HFF-Myc (cell line): ENCODE data around the gene ATP6V1G3.

Experiments used
- DNase-seq: peaks from one replicate; pipeline ENCODE4 v3.0.0-alpha.2; 2011; ENCODE audit warnings: low read depth; ENCODE audit errors: extremely low read depth
- H3K4me3 ChIP-seq: replicated peaks from 2 replicates; pipeline ENCODE4 v1.5.1; 2011; ENCODE audit warnings: low read depth, mild to moderate bottlenecking, control low read depth, low read length
- CTCF ChIP-seq: IDR thresholded peaks from 2 replicates; pipeline ENCODE4 v1.5.1; 2012; ENCODE audit warnings: mild to moderate bottlenecking, low read depth, low read length, control low read depth; ENCODE audit errors: missing control alignments

Gene ATP6V1G3

DNA sequence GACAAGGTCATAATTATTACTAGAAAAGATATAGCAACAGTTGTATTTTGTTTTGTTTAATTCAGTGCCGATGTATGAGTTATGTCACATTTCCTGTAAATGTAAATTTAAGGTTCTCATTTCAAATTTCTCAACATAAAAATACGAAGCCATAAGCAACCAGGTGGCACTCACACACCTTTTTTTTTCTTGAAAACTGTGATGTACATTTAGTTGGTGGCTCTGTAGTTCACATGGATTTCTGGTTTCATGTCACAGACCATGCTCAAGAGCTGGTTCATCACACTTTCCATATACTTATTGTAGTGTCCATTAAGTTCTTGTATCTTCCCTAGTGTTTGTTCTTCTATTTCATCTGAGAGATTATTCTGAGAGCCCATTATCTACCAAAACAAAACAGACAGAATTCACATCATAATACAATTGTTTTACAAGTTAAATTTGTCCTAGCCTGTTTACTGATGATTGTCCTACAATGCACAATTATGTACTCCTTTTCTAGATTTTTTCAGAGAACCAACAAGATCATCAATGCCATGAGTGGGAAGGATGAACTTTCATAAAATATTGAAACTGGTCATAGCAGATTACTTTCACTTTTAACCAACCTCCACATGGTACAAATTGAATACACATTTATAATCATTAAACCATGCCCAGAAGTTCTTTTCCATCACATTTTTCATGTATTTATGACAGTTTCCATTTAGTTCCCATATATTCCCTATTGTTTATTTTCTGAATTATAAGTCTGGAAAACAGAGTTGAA lies 17.1 kb downstream of the ATP6V1G3 start:
- TF ChIP-seq CTCF = no peak
- no peak for DNase-seq
- H3K4me3 ChIP-seq = no peak overlapping the region

- no peak overlapping the region for H3K4me3 ChIP-seq
- DNase-seq = no peak
- no peak for TF ChIP-seq CTCF
These were observed 19.8 kb downstream of the ATP6V1G3 start for GRCh38 chr1:198520524-198521254.

- DNase-seq = no peak
- TF ChIP-seq CTCF = no peak
- no peak overlapping the region for H3K4me3 ChIP-seq
These were observed 20.6 kb downstream of the ATP6V1G3 start for GRCh38 chr1:198519639-198520501.

DNA sequence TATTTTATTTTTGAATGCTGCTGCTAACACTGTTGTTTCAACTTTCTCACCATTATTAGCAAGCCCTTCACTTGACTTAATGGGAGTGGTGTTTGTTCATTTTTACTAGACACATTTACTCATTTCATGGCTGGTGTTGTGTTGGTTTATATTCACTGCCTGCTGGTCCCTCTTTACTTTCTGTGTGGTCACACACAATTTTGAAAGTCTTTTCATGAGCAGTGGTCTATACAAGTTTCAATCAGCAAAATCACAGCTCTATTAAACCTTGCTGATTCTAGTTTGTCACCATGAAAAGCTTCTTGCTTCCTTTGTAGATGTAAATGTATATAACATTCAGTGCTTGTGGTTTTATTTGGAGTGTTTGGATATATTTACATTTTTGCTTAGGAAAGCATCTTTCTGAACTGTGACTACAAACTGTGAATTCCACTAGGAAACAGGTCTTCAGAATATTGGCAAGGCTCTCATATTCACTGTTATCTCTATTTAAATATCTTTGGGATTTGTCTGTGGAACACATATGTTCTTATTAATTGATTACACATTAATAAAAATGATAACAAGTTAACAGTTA lies 22.8 kb downstream of the ATP6V1G3 start:
- no peak for DNase-seq
- H3K4me3 ChIP-seq = no peak overlapping the region
- no peak for TF ChIP-seq CTCF

- no peak for DNase-seq
- H3K4me3 ChIP-seq = no peak overlapping the region
- TF ChIP-seq CTCF = no peak
These were observed 40.4 kb downstream of the ATP6V1G3 start for GRCh38 chr1:198500096-198500495.

DNA sequence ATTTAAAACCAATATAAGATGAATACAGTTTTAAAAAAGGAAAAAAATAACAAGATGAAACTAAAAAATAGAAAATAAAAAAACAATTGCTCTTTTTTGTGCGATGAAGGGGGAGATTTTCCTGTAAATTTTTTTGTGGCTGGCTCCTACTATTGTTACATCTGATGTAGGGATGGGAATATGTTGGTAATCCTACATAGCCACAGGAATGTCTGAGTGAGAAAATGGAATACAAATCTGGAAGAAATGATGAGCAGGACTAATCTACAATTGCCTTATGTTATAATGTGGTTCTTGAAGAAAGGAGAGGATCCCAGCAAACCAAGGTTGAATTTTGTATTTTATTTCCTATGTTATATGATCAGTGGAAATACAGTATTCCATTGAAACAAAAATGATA lies 40.9 kb downstream of the ATP6V1G3 start:
- TF ChIP-seq CTCF = no peak
- DNase-seq = no peak
- H3K4me3 ChIP-seq = no peak overlapping the region
